ENCODE results near the gene UBR3.
"Not testable (repeated sequence)": the region's sequence is repeated elsewhere in the genome, so short reads cannot be mapped to it uniquely, and the experiment has no call there.

UBR3 gene

DNA sequence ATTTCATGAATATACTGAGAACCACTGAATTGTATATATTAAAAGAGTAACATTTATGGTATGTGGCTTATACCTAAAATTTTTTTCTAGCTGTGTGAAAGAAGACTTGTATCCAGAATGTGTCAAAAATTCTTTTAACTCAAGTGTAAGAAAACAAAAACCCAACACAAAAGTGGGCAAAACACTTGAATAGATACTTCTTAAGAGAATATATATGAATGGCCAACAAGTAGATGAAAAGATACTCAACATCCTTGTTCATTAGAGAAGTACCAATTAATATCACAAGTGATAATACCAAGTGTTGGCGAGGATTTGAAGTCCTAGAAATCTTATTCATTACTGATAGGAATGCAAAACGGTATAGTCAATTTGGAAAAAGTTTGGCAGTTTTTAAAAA is 243.5 kb downstream of the UBR3 start:
- no peak for DNase-seq

DNA sequence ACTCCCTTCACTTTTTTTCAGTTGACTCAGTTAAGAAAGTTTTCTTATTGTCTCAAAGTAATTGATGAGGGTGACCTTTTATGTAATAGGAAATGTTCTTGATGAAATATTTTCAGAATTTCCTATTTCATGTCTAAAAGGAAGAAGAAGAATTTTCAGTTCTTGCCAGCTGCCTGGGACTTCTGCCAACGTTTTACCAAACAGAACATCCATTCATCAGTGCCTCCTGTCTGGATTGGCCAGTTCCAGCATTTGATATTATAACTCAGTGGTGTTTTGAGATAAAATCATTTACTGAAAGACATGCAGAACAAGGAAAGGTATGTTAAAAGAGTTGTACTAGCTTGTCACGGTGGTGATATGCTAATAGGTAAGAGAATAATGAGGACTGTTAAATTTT is 246.0 kb downstream of the UBR3 start:
- DNase-seq: no peak

DNA sequence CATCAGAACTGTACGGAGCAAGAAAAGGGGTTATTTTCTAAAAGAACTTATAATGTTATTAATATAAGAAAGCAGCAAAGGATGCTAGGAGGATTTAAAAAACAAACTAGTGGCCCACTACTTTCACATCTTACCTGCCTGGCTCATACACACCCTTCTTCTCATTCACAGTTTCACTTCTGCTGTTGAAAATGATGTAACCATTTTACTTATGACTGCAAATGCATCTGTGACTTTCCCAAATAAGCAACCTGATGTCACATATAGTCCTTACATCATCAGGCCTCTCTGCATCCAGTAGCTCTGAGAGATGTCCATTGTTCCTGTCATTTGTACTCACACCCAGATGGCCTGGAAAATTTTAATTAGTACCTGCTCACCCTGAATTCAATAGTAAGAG is 248.9 kb downstream of the UBR3 start:
- DNase-seq: no peak

DNA sequence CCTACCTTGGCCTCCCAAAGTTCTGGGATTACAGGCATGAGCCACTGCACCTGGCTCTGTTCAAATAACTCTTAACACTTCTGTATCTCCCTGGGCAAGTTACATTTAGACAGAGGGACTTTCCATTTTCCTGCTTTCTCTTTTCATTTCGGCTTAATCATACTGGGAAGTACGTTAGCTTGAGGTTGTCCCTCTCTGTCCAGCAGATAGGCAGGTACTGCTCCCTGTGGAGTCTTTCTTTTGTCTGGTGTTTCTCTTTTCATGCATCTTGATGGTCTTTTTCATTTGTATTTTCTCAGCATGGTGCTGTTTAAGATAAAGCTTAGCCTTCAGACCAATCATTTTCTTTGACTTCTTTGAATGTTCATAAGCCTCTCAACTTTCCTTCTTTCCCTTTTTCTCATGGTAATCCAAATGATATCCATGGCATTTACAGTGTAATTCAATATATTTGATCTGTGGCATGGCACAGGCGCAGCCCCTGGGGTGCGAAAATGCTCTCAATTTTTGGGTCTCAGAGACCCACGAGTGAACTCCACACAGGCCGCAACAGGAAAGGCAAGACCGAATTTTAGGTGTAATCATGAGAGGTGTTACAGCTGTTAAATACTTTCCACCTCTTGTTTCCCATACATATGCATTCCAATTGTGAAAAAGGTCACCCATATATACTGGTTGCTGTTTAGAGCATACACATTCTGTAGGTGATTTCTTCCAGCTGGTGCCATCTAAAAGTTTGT is 250.7 kb downstream of the UBR3 start:
- no peak for DNase-seq

DNA sequence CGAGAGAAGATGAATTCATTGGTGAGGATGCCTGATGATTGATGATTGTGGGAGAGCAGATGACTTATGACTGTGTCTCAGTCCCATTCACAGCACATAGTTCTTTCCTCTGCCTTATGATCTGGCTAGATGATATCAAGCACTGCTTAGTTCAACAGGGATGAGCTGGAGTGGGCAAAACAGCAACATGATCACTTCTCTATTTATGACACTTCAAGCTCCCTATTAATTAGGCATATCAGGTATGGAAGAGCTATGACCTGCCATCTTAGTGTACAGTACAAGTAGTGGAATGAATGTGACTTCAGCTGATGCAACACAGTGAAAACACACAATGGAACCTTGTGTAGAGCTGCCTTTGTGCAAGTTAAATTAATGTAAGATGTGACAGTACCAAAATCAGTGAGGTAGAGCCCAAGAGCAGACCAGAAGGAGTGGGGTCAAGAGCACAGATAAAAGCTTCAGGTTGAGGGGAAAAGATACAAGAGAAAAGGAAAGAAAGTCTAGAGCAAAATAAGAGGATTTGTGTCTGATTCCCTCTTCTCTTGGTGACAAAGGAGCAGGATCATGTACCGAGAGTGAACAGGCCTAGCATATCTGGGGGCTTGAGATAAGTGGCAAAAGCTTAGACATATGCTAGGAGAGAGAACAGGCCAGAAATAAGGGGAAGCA is 257.7 kb downstream of the UBR3 start:
- no peak for DNase-seq

DNA sequence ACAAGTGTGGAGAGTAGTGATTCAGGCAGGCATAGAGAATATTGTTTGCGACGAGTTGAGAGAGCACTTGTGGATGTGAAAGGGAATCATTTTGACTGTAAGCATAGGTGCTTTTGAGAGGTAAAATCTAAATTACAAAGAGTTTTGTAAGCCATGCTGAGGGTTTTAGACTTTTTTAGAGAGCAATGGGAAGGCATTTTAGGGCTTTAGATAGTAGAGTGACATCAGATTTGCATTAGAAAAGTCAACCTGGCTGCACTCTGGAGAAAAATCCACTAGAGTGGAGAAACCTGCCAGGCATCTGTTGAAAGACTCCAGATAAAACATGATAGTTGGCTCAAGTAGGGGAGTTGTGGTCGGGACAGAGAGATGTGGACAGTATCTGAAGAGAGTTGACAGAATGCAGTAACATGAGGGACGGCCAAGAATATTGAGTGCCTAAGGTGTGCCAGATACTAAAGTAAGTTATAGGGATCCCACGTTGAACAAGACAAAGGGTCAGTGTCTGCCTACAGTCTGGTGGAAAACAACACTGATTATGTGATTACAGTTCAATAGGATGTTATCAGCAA is 258.9 kb downstream of the UBR3 start:
- no peak for DNase-seq

DNA sequence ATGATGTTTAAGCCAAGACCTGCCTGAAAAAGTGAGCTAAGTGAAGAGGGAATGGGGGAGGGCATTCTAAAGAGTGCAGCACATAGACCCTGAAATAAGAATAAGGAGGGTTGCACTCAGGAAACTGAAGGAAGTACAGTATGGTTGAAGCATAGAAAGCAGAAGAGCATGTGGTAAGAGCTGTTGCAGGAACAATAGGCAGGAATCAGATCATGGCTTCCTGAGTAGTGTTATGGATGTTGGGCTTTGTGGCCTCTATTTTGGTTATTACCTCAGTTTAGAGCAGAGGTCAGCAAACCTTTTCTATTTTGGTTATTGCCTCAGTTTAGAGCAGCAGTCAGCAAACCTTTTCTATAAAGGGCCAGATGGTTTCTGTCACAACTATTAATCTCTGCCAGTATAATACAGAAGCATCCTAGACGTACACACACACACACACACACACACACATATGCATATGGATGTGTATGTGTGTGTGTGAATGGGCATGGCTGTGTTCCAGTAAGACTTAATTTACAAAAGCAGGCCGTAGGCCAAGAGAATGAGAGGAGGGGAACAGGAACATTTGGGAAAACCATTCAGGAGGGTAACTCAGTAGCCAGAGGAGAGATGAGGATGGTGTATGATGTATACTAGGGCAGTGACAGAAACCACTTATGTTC is 259.6 kb downstream of the UBR3 start:
- no peak for DNase-seq

DNA sequence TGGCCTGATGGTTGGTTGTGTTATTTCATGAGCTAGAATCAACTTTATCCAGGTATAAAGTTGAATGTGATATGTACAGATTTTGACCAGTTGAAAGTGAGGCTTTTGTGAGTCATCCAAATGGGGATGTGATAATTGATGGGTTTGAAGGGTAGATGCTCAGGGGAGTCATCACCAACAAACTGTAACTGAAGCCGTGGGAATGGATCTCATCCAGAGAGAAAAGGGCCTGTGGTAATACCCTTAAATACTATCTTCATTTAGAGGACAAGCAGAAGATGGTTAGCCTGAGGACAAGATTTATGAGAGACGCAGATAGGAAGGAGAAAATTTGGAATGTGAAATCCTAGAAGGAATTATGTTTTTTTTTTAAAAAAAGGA is 260.1 kb downstream of the UBR3 start:
- no peak for DNase-seq

DNA sequence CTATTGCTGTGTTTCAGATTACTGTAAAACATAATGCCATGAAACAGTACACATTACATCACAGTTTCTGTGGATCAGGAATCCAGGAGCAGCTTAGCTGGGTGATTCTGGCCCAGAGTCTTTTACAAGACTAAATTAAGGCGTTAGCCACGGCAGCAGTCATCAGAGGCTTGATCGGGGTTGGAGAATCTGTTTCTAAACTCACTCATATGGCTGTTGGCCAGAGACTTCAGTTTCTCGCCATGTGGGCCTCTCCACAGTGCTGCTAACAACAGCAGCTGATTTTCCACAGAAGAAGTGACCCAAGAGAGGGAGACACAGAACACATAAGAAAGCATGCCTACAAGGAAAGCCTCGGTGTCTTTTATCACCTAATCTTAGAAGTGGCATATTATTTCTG is 261.5 kb downstream of the UBR3 start:
- DNase-seq: no peak

DNA sequence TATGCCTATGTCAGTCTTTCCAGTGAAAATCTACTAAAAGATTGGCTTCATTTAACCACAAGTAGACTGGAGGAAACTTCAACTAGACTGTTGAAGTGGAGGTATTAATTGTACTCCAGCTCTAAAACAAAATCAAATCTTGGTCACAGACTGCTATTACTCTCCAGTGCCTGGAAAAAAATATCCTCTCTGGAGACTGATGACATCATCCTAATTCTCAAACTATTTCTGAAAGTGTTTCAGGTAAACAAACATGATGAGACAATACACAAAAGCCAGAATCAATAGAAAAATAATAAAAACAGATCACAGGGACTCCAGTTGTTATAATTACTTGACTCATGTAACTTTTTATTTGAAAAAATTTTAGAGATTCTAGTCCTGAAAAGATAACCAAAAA is 263.0 kb downstream of the UBR3 start:
- no peak for DNase-seq

DNA sequence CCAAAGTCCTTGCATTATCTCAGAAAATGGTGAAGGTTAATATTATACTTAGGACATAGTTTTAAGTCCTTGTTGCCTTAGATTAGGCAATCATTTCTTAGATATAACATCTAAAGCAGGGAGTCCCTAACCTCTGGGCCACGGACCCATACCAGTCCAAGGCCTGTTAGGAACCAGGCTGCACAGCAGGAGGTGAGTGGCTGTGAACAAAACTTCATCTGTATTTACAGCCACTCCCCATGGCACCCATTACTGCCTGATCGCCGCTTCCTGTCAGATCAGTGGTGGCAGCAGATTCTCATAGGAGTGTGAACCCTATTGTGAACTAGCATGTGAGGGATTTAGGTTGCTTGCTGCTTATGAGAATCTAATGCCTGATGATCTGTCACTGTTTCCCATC is 264.2 kb downstream of the UBR3 start:
- no peak for DNase-seq

DNA sequence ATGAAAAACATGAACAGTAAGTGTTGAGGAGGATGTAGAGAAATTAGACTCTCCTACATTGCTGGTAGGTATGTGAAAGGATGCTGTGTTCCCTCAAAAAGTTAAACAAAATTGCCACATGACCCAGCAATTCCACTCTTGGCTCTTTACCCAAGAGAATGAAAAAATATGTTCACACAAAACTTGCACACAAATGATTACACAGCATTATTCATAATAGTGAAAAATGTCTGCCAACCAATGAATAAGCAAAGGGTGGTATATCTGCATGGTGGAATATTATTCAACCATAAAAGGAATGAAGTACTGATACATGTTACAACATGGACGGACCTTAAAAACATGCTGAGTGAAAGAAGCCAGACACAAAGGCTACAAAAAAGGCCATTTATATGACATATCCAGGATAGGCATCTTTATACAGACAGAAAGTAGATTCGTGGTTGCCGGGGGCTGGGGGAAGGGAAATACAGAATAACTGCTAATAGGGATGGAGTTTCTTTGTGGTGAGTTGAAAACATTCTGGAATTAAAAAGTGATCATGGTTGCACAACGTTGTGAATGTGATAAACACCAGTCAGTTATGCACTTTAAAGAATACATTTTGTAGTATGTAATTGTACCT is 265.3 kb downstream of the UBR3 start:
- no peak for DNase-seq

DNA sequence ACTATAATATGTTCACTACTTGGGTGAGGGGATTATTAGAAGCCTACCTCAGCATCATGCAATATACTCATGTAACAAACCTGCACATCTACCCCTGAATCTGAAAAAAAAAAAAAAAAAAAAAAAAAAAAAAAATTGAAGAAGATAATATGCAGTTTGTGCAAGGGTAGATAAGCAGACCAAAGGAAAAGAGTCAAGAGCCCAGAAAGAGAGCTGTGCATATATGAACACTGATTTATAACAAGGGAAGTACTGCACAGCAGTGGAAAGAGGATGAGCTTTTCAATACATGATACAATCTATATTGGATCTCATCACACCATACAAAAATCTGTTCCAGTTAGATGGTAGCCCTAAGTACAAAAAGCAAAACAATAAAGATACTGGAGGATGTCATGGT is 268.1 kb downstream of the UBR3 start:
- no peak for DNase-seq

DNA sequence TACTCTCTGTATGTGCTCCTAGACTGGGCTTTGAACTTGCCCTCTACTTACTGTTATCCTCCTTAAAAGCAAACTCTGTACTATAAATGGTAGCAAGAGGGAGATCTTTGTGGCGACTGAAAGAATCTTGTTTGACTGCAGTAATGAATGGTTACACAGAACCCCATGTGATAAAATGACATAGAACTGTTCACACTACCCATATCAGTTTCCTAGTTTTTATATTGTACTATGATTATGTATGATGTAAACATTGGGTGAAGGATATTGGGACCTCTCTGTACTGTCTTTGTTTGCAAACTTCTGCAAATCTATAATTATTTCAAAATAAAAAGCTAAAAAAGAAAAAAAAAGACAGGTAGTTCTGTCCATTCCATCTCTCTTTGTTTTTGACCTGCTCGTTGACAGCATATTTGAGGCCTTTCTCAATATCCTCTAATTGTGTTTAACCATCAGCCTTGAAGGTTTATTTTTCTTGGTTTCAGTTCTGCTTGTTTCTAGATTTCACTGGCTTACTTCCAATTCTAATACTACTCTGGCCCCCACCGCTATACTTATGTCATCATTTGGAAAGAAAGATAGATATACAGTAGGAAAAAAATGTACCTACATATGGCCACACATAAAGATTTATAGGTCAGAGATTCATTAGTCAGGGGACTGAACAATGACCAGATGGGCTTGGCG is 271.5 kb downstream of the UBR3 start:
- no peak for DNase-seq

DNA sequence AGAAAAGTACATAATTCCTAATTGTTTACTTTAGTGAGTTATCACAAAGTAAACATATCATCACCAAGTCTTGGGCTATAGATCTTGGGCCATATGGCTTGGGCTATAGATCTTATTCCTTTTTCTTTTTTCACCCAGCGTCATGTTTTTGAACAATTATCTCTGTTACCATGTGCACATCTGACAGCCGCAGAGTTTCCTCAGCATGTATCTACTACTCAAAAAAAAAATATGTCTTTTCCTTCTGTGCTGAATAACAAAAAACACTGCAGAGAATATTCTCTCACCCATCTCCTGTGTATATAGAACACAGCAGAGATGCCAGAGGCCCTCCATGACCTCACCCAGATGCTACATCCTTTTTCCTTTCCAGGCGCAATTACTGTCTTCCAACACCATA is 274.5 kb downstream of the UBR3 start:
- DNase-seq: no peak

DNA sequence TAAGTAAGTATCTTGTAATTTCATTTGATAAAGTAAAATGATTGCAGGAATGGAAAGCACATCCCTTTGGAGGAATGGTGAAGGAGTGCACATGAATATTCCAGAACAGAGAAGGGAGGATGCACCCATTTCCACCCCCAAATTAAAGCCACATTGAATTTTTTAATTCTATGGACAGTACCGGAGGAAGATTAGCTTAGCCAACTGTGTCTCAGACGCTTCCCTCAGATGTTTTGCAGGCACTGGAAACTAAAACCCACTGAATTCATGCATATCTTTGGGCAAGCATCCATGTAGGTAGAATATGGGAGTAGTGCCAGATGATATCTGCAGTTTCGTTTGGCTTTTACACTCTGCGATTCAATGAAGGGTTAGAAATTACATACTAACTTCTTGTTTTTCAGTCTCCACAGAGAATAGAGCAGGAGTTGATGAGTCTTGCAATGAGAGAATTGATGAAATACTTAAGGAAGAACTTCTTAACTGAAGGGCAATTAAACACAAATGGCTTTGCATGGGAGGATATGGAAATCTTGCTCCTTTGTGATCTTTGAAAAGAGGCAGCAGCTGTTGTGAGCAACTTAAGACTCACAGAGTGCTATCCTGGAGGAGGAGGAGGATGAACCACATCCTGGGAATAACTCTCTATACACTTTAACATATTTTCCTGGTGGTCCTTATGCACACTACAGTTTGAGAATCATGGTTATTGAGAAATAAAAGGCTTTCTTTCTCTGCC is 279.0 kb downstream of the UBR3 start:
- no peak for DNase-seq

DNA sequence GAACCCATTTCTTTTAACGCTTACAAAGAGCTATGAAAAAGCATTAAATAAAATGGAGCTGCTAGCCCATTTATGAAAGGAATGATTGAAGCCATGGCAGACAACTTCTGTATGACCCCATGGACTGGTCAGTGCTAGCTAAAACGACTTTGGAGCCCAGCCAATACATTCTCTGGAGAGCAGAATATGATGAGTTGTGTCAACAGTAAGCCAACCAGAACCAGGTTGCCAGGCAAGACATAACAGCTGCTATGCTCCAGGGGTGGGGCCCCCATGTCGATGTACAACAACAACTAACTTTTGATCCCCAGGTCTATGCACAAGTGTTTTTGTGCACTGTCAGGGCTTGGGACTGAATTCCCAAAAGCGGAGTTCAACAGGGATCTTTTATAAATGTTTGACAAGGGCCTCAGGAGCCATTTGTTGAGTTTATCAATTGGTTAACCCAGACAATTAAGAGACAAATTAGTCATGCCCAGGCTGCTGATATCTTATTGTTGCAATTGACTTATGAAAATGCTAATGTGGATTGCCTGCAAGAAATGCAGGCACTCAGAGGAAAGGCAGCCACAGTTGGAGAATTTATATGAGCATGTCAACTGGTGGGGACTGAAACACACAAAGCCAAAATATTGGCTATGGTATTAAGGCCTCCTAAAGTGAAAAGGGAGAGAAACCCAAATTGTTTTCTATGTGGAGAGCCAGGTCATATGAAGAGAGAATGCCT is 286.1 kb downstream of the UBR3 start:
- DNase-seq: no peak

DNA sequence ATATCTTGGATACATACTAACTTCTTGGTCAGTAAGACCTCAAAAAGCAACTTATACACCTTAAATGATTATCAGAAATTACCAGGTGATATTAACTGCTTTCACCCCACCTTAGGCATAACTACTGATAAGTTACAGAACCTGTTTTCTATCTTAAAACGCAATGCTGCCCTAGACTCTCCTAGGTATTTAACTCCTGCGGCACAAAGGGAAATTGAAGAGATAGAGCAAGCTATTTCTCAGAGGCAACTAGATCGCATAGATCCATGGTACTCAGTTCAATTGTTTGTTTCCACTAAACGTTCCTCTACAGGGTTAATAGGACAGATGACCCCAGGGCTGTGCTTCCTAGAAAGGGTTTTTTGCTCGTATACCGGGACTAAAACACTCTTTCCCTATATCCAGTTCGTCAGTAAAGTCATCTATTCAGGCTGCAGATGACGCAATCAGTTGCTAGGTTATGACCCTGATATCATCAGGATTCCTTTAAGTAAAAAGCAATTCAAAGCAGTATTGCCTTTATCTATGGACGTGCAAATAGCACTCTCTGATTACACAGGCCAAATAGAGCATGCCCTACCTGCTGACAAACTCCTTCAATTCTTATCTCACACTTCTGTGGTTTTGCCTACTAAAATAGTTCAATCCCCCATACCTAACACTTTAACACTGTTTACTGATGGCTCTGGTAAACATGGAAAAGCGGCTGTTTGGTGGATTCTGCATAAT is 288.4 kb downstream of the UBR3 start:
- DNase-seq: no peak

DNA sequence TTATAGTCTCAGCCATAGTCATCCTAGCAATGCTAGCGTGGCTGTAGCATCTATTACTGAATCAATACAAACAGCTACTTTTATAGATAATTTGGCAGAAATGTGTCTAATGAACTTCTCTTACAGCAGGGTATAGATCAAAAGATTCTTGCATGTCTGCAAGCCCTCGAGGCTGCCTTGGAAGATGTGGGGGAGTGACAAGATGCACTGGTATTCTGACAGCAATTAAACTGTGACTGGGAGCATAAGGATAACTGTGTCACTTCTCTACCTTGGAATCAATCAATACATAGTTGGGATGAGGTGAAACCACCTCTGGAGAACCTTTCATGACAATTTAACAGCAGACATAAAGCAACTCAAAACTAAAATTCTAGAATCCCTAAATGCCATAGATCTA is 291.4 kb downstream of the UBR3 start:
- DNase-seq: no peak

DNA sequence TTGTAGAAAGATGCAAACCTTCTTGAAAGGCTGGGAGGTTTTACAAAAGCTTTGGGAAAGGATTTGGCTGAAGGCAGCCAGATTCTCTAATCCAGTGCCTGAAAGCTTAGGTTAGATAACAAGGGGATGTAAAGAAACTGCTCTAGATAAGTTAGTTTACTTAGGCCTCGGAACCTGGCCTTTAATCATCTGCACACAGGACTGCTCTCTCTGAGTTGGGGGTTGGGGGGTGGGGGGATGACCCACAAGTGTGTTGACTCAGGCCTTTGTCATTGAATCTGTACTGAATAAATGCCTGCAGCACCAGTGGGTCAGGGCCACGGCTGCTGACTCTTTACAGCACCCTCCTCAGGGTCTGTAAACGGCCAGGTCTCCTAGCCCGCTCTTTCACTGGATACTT is 292.1 kb downstream of the UBR3 start:
- DNase-seq: not testable (repeated sequence)

DNA sequence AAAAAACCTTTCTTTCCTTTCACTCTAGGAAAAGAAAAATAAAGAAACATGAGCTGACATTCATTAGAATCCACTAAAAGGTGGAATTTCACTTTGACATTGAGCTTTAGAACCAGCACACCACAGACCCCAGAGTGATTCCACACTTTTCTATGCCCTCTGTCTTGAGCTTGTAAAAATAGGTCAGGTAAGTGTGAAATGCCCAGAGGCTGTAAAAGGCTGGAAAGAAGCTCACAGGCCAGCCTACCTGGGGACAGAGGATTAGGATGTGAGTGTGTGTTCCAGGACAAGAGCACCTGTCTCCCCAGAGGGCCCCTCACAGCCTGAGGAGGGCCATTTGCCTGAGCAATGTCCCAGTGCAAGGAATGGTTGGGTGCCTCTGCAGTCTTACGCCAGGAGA is 294.4 kb downstream of the UBR3 start:
- no peak for DNase-seq

Data from CD4-positive, alpha-beta T cell treated with Interleukin-12 subunit alpha and Interleukin-12 subunit beta, for 1 hour (primary cell).